Renal cortex interstitium (tissue), 11 donors: ENCODE measurements around the gene FADS2. TPM values are rescaled to one million over a fixed set of nuclear protein-coding genes. Genes with fewer than 3 reads are reported as not detected.

Source experiments
- DNase-seq, 11 donors: peaks; one replicate each; pipeline ENCODE4 v3.0.0-alpha.2; 2013; ENCODE audit warnings: low read depth in 9 of 11, low spot score in 4 of 11; ENCODE audit errors: extremely low read depth in 1 of 11
- polyA plus RNA-seq, 3 donors: library from polyadenylated mRNA; unstranded; fragments of 120-200 nt; gene quantifications; one replicate each; pipeline ENCODE4 v1.2.1, GENCODE V29; 2013; ENCODE audit not compliant: insufficient read length in 3 of 3

Gene FADS2
- polyA plus RNA-seq, 3 donors = 95.4 to 118 (median 113) TPM

DNA sequence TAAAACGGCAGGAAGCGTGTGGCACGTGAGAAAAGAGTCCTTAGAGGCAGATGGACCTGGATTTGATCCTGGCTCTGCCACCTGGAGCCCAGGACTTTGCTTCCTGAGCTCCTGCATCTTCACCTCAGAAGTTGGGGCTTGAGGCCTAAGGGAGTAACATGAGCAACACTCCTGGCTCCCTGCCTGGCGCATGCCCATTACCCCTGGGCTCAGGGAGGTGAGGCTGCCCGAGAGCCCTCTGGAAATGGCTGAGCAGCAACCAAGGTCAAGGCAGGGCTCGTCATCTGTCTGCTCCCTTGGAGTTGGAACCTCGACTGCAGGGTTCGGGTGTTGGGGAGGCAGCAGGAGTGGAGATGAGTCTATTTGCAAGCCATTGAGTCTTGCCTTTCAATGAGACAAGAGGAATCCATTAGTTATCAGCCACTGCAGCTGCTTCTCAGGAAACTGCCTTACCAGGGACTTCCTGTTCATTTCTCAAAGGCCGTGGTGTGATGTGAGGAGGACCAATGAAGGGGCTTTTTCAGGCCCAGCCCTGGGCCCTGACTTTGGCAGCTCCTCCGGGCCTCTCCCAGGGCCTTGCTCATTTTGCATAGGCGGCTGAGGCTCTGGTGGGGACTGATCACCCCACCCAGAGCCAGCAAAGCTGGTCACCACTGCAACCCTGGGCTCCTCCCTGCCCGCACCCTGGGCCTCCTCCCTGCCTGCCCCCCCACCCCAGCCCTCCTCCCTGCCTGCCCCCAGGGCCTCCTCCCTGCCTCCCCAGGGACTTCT lies 6.4 kb downstream of the FADS2 start:
- DNase-seq = peak in 2 of 11 donors; percentile 14 to 25

DNA sequence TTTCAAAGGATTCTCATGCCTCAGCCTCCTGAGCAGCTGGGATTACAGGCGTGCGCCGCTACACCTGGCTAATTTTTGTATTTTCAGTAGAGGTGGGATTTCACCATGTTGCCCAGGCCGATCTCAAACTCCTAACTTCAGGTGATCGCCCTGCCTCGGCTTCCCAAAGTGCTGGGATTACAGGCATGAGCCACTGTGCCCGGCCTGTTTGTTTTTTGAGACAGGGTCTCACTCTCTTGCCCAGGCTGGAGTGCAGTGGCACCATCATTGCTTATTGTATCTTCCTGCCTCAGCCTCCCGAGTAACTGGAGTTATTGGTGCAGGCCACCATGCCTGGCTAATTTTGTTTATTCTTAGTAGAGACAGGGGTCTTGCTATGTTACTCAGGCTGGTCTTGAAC lies 8.1 kb downstream of the FADS2 start:
- no peak for DNase-seq

DNA sequence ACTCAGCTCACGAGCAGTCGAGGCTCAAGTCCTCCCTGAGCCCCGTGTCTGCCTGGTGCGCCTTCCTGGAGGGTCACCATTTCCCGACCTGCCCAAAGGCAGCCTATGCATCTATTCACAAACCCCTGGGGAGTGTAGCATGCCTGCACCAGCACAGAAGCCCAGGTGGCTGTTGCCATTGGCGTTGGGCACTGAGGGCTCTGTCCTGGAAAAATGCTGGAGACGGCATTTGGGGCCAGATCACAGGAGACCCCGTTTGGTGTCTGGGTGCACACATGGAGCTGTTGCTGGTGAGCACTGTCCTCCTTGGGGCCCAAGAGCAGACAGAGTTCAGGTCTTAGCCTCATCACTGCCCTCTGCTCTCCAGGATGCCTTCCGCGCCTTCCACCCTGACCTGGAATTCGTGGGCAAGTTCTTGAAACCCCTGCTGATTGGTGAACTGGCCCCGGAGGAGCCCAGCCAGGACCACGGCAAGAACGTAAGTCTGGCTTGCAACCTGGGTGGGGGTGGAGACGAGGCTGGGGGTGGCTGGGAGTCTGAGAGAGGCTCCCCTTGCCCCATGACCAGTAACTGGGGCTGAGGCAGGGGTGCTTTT lies 9.4 kb downstream of the FADS2 start:
- no peak for DNase-seq

DNA sequence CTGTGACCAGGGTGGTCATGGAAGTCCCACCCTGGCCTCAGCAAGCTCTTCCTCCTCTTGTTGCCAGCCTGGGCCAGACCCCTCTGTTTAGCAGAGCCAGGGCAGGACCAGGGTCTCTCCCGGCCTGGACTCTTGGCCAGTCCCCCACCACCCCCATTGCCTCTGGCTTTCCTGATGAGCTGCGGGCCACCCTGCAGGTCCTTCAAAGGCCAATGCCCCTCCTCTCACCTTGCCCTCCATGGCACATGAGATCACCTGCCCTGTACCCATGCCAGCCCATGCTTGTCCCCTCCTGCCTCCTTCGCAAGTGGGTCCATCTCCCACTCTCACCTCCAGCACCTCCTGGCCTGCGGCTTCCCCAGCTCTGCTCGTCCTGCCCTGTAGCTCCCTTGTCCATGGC lies 10.4 kb downstream of the FADS2 start:
- no peak for DNase-seq

DNA sequence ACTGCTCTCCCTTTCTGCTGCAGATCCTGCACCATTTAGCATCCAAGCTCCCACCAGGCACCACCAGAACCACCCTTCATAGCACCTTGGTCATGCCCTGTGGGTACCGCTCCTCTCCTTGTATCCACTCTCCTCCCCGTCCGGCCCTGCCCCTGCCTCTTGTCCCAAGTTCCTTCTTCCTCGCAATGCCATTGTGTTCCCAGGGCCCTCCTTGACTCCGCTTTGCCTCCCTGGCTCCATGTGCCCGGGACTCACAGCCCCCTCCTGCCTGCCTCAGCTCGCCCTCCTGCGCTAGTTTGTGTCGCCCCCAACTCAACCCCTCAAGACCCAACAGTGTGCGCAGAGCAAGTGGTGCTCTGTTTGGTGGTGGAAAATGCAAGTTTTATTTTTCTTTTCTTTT lies 10.8 kb downstream of the FADS2 start:
- DNase-seq = no peak

DNA sequence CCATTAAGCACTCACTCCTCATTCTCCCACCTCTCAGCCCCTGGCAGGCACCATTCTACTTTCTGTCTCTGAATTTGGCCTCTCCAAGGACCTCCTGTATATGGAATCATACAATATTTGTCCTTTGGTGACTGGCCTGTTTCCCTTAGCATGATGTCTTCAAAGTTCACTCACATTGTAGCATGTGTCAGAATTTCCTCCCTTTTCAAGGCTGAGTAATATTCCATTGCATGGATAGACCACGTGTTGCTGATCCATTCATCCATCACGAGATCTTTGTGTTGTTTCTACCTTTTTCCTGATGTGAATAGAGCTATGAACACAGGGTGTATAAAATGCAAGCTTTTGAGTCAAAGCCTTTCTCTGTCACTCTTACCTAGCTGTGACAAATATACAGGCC lies 11.6 kb downstream of the FADS2 start:
- no peak for DNase-seq

DNA sequence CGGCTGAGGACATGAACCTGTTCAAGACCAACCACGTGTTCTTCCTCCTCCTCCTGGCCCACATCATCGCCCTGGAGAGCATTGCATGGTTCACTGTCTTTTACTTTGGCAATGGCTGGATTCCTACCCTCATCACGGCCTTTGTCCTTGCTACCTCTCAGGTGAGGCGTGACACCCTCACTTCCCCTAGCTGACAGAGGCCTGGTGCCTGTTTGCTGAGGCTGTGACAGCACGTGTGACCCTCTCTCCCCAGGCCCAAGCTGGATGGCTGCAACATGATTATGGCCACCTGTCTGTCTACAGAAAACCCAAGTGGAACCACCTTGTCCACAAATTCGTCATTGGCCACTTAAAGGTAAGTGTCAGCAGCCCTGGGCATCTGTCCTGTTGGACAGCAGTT lies 12.3 kb downstream of the FADS2 start:
- DNase-seq = no peak

DNA sequence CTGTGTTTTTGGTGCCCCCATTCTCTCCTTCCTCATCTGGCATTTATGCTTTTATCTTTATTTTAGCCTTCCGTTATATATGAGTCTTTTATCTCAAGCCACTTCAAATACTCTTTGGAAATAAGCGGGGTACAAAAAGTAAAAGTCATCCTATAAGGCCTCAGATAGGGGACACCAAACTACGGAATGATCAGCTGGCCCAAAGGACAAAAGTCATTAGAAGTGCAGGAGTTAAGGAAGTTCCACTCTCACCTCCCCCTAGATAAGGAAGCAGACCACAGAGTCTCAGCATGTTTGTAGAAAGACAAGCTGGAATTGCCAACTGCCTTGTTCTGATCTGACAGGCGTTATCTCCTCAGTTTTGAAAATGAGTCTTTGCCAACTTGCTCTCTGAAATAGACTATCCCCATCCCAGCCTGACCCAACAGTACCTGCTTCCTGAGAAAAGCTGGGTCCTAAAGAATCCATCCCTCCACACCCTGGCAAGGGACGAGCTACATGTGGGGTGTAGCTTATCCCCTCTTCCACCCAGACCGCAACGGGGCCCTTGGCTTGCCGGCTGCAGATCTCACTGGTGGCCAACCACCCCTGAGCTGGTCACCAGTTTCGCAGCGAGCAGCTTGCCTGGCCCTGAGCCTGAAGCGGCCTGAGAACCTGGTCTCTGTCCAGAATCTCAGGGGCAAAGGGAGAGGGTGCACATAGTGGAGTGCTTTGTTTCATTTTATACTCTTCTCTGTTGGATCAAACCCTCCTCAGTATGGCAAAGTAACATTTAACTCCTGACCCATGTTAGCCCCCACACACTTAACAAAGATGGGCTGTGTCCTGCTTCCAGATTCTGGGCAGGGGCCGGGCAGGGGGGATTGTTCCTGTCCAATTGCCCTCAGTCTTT lies 13.8 kb downstream of the FADS2 start:
- no peak for DNase-seq

DNA sequence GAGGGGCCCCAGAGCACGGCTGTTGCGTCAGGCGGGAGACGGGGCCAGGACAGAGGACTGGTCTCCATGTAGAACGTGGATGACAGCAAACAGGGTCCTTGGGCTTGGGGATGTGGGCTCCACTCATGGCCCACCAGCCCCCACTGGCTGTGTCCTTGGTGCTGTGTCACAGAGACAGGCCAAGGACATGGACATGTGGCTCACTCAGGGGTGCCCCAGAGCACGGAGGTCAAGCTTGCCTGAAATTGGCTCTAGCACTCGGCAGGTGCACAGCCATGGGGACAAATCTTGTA lies 14.4 kb downstream of the FADS2 start:
- DNase-seq = no peak

DNA sequence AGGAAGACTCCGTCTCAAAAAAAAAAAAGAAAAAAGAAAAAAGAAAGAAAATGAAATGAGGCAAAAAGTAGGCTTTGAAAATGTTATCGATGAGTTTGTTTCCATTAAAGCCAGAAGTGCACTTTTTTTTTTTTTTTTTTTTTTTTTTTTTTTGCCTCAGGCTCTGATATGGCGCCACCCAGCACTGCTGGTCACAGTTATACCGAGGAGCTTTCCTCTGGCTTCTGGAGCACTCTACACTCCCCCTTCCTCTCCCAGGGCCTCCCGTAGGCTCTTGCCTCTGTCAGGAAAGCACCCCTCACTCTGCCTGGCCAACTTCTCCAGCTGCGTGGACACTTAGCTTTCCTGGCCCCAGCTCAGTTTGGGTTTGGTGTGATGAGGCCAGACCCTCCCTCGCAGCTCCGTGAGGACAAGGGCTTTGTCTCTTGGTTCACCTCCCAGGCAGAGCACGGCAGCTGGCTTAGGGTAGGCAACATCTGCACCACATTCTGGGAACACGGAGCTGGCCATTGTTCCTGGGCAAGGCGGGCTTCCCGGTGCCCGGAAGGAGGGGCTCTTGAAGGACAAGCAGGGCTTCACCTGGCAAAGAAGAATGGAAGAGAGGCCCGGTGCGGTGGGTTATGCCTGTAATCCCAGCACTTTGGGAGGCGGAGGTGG lies 16.9 kb downstream of the FADS2 start:
- no peak for DNase-seq

DNA sequence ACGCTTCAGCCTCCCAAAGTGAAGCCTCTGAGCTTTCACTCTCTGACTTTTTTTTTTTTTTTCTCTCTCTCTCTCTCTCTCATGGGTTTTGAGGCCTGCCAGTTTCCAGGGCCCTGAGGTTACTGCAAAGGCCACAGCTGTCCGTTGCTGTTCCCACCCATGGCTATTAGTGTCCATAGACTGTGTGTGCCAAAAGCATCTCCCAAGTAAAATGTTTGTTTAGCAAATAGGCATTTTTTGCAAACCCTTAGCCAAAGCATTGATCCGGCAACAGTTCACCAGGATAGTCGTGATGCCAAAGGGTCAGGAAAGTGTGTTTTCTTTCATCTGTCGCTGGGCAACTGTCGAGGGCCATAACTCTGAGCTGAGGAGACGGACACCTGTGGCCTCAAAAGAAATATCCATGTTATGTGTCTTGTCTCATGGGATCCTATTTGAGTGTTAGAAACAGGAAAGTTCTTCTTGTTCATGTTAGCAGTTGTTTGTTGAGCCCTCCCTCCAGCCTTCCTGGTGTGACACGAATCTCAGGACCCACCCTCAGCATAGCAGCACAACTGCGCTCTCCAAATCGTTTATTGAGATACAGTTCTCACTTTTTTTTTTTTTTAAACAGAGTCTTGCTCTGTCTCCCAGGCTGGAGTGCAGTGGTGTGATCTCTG lies 18.4 kb downstream of the FADS2 start:
- no peak for DNase-seq

DNA sequence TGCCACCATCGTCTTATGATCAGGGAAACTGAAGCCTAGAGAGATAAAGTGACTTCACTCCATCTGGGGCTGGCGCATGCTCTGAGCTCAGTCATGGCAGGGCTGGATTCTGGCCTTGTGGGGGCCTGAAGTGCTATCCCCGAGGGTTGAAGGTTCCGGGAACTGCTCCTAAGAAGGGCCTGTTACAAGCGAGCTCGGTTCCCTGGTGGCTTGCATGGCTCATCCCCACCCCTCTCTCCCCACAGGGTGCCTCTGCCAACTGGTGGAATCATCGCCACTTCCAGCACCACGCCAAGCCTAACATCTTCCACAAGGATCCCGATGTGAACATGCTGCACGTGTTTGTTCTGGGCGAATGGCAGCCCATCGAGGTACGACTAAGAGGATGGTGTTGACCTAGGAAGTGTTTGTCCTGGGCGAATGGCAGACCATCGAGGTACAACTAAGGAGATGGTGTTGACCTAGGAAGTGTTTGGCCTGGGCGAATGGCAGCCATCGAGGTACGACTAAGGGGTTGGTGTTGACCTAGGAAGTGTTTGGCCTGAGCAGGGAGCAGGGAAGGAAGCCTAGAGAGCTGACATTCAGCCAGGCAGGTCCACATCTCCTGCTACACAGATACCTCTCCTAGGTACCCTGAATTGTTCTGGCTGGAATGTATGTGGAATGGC lies 19.9 kb downstream of the FADS2 start:
- DNase-seq = no peak

DNA sequence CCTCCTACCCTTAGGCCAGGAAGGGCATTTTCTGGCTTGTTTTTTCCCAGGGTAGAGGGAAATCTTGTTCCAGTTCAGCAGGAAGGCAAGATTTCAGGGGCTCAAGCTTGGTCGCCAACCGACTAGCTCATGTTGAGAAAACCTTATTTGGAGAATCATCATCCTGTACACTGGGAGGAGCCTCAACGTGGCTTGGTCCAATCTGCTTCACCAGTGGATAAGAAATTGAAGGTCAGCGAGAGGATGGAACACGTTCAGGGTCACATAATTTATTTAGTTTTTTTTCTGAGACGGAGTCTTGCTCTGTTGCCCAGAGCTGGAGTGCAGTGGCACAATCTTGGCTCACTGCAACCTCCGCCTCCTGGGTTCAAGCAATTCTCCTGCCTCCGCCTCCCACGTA lies 20.5 kb downstream of the FADS2 start:
- no peak for DNase-seq

DNA sequence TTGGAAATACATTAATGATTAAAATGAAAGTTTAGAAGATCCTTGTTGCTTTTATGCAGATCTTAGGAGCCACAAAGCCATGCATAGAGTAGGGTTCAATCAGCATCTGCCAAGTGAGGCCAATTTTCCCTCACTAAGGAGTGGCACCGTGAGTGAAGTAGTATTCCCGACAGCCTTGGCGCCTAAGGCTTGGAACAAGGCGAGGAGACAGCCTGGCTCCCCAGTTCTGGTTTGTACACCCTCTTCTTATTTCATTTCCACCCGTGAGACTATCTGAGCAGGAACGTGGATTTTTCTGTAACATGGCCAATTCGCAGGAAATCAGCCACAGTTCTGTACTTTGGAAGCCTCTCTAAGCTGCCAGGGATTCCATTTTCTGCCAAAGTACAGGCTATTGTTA lies 22.6 kb downstream of the FADS2 start:
- DNase-seq = no peak

DNA sequence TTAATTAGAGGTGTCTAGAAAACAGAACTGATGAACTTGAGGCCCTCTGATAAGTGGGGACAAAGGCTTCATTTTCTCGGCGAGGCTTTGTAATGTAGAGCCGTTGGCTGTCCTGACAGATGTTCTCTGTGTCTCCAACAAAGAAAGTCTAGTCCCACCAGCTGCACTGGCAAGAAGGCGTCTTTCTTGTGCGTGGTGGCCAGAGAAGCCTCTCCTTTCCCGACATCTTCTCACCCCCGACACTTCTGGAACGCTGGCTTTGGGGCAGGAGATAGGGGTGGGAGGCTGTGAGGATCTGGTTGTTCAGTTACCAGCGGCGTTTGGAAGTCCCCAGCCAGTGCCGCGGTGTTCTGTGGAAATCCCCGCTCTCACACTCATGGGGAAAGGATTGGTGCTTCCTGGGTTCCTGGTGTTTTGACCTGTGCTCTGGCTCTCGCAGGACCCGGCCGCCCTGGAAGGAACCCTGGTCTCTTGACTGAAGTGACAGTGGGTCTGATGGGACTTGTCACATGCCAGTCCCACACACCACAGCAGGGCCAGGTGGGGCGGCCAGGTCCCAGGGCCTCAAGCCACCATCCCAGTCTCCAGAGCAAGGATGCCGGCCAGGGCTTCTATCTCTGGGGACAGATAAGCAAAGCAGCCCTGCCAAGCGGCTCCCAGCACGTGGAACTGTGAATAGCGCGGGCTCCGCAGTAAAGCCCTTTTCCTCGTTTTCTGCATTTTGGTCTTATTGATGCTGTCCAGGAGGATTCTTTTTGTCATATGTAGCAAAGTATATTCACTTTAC lies 23.2 kb downstream of the FADS2 start:
- DNase-seq = no peak

DNA sequence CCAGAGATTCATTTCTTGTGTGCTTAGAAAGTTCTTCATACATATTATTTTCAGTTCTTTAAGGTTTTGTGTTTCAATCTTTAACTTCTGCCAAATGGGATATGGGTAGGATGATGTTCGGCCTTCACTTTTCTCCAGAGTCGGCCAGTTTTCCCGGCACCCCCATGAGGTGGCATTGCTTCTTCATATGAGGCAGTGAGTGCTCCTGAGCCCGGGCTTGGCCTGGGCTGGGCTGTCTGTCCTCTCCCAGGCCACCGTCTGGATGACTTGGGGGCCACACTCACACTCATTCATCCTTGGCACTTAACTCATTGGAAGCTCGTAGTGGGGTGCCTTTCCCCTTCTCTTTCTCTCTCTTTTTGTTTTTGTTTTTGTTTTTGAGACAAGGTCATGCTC lies 23.8 kb downstream of the FADS2 start:
- no peak for DNase-seq

DNA sequence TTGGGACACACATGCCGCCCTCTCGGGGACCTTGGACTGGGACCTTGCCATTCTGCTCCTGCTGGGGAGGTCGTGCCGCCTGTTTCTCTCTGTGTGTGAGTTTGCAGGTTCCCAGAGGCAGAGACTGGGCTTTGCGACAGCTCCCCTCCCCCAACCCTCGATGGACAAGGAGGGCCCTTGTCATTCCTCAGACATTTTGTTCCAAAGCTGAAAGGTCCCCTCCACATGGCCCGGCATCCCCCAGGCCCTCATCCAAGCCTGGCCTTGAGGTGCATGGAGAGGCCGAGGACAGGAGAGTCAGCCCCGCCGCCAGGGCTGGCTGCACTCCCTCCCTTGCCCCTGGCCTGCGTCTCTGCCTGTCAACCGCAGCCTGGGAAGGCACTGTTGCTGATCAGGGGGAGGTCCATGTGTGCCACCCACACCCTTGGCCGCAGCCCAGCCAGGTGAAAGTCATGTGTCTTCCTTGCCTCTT lies 25.6 kb downstream of the FADS2 start:
- DNase-seq = no peak
